Occipital lobe (tissue), 2 donors: ENCODE results near the gene SLC9A8. TPM values are rescaled to one million over a fixed set of nuclear protein-coding genes. Genes with fewer than 3 reads are reported as not detected.
"Not testable (repeated sequence)": the region's sequence is repeated elsewhere in the genome, so short reads cannot be mapped to it uniquely, and the experiment has no call there.

Experiments used
- DNase-seq: peaks from one replicate; lab custom pipeline; 2025; lab: John Stamatoyannopoulos, UW
- total RNA-seq: library from RNA; depleted of rRNA; stranded (reverse); fragments of >200 nt; gene quantifications from one replicate; pipeline ENCODE4 v1.2.3, GENCODE V29; 2014

The SLC9A8 gene
- total RNA-seq, 1 donor from 2014 or later: 6.1 TPM

DNA sequence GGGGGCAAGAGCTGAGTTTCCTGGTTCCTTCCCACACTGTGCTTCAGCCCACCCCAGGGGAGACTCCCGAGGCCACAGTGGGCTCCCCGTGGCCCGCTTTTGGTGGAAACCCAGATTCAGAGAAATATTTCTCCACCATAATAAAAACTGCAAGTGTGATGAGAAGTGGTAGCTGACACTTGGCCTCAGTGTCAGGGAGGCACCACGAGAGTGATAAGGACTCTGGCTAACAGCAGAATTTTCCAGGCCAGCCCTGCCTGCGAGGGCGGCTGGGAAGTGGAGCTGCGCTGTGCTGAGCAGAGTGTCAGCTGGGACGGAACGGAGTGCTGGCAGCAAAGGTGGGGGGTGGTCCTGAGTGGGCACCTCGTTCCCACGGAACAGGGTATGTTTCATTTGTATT lies 80.2 kb downstream of the SLC9A8 start:
- no peak for DNase-seq

DNA sequence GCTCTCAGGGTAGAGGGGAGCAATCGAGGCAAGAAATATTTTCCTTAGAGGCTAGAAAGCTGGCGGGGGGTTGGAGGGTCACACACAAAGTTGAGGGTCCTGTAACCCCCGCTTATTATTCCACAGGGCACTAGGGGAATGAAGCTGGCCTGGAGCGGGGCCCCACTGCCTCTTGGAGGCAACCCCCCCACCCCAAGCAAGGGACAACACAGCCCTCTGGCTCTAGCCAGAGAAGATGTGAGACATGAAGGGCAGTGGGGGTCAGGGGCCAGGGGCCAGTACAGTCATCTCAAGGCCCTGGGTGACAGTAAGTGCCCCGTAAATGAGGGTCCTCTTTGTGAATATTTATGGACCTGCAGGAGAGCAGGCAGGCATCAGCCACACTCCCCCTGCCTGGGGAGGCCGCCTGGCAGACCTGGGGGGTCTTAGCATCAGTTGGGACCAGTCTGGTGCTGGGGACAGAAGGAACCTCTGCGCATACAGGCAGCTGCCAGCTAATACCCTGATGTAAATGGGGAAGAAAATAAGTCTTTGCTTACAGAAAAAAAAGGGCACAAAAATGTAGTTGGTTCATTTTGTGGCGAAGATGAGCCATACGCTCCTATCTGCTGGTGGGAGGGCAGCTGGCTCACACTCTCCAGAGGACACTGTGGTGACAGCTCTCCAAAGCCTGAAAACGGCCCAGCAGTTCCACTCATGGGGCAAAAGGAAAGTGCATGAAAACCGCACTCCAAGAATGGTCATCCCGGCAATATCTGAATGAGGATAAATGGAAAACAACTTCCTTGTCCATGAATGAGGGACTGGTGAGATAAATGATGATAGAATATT lies 80.8 kb downstream of the SLC9A8 start:
- DNase-seq: no peak

DNA sequence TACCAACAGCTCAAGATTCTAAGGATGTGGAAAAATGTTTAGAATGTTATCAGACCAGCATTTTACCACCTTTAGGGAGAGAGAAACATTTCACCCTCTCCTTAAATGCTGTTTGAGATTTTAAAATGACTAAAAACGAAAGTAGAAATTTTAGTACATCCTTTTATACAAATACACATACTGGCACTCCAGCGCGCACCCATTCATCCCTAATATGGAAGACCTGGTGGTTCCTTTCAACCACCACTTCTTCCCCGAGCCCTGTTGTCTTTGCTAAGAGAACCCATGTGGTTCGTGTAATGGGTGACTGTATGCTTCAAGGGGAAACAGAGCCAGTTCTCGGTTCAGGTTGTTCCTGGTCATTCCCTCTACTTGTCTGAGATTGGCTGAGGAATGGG lies 81.4 kb downstream of the SLC9A8 start:
- DNase-seq: no peak

DNA sequence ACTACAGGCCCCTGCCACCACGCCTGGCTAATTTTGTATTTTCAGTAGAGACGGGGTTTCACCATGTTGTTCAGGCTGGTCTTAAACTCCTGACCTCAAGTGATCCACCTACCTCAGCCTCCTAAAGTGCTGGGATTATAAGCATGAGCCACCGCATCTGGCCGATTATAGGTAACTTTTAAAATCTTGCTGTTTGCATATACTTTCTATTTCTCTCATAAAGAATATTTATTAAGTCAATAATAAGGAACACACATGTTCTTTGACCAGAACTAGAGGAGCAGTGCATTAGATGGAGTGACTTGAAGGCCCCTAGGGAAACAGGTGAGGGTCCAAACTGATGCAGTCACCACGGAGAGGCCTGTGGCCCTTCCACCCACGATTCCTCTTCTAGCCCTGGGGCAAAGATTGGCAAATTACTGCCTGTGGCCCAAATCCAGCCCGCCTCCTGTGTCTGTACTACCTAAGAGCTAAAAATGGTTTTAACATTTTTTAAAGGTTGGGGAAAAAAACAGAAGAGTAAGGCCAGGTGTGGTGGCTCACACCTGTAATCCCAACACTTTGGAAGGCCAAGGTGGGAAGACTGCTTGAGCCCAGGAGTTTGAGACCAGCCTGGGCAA lies 83.0 kb downstream of the SLC9A8 start:
- not testable (repeated sequence) for DNase-seq

DNA sequence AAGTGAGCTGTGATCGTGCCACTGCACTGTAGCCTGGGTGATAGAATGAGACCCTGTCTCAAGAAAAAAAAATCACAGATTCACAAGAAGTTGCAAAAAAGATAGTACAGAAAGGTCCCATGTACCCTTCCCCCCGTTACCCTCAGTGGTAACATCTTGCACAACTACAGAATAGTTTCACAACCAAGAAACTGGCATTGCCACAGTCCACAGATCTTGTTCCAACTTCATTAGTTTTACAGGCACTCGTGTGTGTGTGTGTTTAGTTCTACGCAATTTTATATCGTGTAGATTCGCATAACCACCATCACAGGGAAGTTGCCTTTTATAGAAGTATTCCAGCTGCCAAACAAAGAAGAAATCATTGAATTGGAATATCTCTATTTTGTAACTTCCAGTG lies 83.6 kb downstream of the SLC9A8 start:
- no peak for DNase-seq

DNA sequence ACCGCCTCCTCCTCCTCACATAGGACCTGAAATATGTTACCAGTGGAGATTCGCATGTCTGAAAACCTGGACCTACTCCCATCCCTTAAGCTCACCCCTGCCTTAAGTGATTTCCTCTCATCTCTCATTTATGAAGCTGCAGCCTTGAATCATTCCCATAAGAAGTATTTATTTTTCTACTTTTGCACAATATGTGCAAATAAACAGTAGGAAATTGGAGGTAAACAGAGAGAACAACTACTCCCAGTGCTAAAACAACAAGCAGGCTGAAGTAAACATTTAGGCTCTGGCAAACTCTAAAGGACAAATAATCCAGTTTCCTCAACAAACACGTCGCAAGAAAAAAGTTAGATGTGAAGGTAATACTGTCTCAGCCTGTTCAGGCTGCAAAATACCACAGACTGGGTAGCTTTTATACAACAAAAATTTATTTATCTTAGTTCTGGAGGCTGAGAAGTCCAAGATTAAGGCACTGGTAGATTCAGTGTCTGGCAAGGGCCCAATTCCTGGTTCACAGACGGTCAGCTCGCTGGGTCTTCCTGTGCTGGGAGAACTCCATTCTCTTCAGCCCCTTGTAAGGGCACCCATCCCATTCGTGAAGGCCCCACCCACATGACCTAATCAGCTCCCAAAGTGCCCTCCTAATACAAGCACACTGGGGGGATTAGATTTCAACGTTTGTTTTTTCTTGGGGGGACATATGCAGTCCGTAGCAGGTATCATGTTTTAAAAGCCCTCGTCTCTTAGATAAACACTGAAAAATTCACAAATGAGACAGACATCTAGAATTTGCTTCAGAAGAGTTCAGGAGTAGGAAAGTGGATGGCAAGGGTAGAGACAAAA lies 87.1 kb downstream of the SLC9A8 start:
- no peak for DNase-seq

DNA sequence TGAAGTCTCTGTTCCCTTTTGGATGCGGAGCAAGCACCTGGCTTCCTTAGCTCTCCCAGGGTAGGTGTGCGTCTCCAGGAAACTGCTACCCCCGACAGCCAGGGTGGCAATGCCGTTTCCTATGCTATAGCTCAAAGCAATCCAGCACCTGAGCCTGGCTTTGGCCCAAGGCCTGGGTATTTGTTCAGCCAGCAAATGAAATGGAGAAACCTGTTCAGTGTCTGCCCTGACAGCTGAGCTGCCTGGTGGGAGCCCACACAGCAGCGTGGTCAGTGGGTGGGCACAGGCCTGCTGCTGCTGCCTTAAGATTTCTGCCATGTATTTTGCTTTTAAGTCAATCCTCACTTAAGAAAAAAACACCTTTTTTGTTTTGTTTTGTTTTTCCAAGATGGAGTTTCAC lies 89.0 kb downstream of the SLC9A8 start:
- DNase-seq: no peak

DNA sequence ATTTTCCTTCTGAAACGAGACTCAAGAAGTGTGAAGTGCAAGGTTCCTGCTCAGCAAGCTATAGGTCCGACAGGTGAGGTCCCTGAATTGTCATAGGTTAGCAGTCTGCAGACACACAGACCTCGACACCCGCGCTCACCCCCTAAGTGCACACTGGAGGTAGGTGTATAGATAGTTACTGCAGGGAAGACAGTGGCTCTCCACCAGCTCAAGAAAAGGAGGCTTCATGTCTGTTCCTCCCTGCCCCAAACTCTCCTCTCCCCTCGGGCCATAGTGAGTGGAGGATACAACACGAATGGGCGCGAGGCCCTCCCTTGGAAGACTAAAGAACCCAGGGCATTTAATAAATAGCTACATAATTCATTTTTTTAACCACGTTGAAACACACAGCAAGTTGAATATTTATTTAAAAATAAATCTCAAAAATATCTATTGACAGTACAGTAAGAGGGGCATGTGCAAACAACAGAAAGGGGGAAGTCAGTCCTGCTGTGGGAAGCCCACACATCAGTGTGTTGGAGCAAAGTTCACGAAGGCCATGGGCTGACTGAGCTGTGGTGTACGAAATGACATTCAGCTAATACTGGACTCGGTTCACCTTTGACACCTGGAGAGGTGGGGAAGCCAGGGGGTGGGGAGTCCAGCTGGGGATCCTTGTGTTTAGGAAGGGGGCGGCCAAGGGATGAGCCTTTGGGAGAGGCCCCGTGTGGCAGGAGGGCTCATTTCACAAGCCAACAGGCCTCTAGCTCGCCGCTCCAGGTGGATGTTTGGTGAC lies 92.0 kb downstream of the SLC9A8 start:
- DNase-seq: no peak

DNA sequence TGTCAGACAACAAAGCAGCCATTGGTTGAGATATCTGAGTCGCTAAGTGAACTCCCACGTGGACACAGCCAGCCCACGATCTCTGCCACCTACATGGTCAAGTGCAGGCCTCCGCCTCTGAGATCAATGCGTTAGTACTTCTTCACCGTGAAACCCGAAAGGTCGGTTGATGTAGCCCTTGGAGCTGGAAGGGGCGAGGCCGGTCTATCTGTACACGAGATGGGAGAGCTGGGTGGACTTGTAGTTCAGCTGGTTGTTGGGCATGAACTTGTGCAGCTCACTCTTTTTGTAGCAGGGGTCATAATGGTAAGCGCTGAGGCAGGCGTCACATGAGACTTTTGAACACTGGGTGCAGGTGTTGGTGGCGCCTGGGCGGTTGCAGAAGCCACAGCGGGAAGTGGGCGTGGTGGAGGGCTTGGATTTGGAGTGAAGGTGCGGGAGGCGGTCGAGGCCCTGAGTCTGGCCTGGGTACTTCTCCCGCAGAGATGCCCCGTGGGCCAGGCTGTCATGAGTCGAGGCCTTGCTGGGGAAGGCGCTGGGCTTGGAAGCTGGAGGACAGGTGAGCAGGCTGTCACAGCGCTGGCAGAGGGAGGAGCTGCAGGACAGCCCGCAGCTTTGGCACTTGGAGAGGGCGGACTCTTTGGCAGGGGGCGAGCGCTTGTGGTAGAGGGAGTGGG lies 92.9 kb downstream of the SLC9A8 start:
- no peak for DNase-seq

DNA sequence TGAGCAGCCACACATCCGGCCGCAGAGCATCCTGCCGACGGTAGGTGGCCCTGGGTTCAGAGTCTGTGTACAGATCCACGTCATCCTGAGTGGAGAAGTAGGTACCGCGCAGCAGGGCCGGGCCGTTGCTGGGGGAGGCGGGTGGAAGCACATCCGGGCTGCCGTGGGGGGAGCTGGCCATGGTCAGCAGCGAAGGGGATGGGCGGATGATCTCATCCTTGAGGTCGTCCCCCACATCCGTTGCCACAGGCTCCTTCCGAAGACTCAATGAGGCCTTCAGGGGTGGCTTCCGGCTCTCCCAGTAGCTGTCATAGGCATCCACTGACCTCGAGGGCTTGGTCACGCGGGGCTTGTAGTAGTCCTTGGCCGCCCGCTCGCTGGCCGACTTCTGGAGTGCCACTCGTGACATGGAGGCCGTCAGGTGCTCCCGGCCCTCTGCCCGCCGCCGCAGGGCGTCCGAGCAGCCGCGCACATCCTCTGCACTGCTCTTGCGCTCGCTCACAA lies 93.5 kb downstream of the SLC9A8 start:
- DNase-seq: no peak

DNA sequence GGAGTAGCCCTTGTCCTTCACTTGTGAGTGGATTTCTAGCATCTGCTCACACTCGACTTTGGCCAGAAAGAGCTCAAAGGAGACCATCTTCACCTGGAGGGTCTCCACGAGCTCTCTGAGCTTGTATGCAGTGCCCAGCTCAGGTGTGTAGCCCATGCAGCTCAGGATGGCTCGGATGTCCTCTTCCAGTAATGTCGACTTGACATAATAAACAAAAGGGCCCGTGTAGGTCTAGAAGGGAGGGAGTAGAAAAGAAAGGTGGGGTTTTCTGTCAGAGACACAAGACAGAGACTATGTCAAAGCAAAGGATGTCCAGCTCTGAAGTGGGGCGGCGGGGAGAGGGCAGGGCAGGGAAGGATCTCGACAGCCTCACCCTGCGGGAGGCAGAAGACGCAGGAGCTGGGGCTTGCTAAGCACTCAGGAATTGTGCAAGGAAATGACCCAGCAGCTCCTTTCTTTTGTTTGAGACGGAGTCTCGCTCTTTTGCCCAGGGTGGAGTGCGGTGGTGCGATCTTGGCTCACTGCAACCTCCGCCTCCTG lies 94.1 kb downstream of the SLC9A8 start:
- no peak for DNase-seq

DNA sequence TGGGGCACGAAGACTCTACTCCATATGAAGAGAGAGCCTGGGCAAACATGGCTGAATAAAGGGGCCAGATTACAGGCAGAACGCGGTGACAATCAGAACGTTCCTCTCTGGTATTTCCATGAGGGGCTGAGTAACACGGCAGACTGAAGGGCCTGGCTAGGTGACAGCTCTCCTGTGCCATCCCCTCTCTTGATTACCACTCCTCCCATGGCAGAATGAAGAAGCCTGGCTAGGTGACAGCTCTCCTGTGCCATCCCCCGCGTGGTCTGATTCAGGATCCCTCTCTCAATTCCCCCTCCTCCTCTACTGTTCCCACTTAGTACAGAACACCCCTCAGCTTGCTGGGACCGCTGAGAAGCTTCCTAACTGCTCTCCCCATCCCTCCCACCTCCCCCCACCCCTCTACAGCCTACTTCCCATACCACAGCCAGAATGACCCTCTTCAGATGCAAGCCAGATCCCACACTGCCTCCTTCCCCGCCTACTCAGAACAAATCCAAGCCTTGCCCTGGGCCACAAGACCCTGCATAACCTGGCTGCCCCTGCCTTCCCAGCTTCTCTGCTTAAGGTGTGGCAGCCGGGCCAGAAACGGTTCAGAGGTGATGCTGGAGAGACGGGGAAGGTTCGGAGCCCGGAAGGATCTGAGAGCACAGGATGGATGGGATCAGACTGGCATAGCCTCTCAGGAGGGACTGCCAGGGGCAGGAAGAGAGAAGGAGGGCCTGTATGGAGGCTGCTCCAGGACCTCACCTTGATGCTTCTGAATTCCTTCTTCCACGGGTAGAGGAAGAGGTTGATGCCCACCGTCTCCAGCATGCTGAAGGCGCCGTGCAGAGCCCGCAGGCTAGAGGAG lies 95.0 kb downstream of the SLC9A8 start:
- no peak for DNase-seq

DNA sequence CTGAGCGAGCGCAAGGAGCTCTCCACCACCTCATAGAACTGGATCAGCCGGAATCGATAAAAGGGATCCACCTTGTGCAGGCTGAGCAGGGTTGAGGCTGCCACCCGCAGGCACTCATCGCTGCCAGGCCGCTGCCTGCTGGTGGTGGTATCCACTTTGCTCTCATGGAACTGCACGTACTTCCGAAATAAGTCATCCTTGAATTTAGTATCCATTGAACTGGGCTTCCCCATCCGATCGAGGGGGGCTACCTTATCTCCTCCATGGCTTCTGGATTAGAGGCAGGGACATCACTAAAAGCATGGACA lies 95.6 kb downstream of the SLC9A8 start:
- no peak for DNase-seq

DNA sequence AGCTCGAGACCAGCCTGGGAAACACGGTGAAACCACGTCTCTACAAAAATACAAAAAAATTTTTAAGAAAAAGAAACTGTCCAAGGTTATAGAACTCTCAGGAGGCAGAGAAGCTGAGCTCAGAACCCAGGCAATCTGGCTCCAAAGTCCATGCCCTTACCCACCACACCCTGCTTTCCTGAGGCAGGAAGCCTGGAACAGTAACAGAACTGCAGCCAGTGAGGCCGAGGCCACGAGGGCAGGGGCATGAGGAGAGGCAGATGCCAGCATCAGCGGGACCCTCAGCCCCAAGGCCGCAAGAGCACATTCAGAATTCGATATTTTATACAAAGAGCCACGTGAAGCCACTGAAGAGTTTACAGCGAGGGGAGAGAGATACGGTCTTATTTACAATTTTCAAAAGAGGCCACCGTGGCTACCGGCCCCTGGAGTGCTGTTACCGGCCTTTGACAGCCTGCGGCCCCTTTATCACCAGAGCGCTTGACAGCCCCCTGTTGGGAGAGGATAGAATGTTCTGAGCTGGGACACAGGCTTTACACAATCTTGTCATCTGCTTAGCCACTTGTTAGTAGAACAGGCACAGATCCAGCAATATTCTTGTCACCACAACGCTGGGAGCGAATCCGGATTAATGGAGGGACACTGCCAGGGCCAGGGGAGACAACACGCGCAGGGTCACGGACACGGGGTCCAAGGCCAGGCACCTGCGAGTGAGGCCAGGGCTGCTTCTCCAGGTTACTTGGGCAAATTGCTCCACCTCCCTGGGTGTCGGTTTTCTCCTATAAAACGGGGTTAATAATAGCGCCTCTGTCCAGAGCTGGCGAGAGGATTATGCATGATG lies 97.1 kb downstream of the SLC9A8 start:
- peak; percentile 34 for DNase-seq

DNA sequence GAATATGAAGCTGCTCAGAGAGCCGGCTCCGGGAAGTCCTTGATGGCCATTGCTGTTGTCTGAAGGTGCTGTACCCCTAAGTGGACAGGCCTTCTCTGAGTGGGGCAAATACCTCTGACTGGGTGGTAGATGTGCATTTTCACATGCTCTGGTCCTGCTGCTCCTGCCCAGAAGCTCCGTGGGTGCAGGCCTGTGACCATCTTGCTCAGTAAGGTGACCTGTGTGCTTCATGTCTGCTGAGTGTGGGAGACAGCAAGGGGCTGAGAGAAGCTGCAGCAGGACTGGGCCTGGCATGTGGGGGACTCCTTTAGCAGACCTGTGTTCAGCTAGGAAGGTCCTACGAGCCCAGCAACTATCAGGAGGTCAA lies 97.7 kb downstream of the SLC9A8 start:
- no peak for DNase-seq

DNA sequence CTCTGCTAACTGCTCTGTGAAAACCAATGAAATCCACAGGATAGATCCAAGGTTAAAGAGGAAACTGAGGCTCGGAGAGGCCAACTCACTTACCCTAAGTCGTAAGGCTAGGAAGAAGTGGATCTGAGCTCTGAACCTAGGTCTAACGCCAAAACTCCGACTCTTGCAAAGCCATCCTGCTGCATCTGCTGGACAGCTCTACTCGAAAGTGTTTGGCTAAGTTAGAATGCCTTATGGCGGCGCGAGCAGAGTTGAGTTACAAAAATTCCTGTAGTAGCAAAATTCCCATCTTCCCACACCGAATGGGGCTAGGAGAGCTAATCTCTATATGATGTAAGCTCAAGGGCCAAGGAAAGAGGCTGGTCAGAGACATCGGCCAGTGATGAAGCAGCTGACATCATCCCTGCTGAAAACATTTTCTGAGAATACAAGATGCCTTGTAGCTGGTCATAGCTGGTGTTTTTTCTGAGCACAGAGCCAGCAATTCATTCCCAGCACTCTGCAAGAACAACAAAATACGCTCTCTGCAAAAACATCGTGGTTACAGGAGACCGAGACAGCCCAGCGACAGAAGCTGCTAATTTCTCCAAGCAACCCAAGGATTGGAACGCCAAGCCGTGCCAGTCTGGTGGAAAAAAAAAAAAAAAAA lies 100.9 kb downstream of the SLC9A8 start:
- DNase-seq: peak; percentile 35

DNA sequence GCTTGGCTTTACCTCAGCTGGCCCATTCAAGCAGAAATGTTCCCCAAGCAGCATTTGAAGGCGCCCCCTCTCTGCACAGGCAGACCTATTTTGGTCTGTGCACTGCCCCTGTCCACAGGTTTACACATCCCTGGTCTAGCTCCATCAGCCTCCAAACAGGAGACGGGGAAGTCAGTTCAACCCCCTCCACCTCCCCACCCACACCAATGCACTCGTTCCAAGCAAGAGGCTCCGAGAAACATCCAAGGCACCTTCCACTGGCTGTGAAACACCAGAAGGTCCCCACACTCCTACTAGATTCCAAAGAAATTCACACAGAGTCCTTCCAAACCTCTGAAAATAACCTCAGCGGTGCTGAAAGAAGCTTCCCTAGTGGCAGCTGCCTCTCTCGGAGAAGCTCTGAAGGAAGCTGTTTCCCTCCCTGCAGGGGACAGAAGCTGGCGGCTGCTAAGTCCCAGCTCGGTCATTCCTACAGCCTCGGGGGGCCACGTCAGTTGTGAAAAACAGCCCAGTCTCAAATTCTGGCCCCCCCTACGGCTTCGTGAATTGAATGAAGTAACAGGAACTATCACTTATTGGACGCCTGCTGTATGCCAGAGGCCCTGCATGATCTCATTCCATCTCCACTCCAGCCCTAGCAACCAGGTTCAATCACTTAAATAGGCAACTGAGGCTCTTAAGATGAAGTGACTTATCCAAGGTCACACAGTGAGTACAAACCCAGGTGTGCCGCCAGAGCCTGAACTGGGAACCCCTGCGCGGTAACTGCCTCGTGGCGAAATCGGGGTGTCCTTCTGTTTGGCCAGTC lies 101.9 kb downstream of the SLC9A8 start:
- DNase-seq: peak; percentile 42

DNA sequence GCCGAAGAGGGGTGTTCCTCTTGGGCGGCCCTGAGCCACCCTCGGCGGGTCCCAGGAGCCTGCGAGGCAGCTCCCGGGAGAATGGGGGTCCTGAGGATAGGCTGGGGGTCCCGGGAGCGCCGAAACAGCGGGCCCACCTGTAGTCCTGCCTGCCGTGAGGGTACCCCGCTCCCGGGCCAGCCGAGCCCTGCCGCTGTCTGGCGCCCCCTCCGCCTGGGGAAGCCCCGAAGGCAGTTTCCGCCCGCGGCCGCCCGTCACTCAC lies 102.4 kb downstream of the SLC9A8 start:
- no peak for DNase-seq
